Astrocyte of the cerebellum (primary cell): ENCODE results near the gene THBS1.

Experiments used
- DNase-seq: peaks from one replicate; pipeline ENCODE4 v3.0.0-alpha.2; 2011; ENCODE audit warnings: low read depth
- H3K4me3 ChIP-seq: 2 replicates; pipeline ENCODE4 v1.5.1; 2011; ENCODE audit warnings: mild to moderate bottlenecking, low read depth, low read length, moderate library complexity
- in situ Hi-C: cut with HindIII; loops from 2 replicates; pipeline ENCODE4 v1.10.0; 2017; ENCODE audit warnings: low sequenced_read_pairs
- TF ChIP-seq, protein P1 (sequence below): IDR thresholded peaks from 2 replicates; pipeline ENCODE4 v1.5.1; 2012; ENCODE audit warnings: low read length, low read depth, moderate library complexity, mild to moderate bottlenecking; ENCODE audit errors: missing control alignments

The THBS1 gene

GRCh38 chr15:39598186-39598850 is 17.4 kb downstream of the THBS1 start:
- TF ChIP-seq, protein P1, sequence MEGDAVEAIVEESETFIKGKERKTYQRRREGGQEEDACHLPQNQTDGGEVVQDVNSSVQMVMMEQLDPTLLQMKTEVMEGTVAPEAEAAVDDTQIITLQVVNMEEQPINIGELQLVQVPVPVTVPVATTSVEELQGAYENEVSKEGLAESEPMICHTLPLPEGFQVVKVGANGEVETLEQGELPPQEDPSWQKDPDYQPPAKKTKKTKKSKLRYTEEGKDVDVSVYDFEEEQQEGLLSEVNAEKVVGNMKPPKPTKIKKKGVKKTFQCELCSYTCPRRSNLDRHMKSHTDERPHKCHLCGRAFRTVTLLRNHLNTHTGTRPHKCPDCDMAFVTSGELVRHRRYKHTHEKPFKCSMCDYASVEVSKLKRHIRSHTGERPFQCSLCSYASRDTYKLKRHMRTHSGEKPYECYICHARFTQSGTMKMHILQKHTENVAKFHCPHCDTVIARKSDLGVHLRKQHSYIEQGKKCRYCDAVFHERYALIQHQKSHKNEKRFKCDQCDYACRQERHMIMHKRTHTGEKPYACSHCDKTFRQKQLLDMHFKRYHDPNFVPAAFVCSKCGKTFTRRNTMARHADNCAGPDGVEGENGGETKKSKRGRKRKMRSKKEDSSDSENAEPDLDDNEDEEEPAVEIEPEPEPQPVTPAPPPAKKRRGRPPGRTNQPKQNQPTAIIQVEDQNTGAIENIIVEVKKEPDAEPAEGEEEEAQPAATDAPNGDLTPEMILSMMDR = no peak
- in situ Hi-C loops = no loop called here
- no peak overlapping the region for H3K4me3 ChIP-seq
- no peak for DNase-seq

DNA sequence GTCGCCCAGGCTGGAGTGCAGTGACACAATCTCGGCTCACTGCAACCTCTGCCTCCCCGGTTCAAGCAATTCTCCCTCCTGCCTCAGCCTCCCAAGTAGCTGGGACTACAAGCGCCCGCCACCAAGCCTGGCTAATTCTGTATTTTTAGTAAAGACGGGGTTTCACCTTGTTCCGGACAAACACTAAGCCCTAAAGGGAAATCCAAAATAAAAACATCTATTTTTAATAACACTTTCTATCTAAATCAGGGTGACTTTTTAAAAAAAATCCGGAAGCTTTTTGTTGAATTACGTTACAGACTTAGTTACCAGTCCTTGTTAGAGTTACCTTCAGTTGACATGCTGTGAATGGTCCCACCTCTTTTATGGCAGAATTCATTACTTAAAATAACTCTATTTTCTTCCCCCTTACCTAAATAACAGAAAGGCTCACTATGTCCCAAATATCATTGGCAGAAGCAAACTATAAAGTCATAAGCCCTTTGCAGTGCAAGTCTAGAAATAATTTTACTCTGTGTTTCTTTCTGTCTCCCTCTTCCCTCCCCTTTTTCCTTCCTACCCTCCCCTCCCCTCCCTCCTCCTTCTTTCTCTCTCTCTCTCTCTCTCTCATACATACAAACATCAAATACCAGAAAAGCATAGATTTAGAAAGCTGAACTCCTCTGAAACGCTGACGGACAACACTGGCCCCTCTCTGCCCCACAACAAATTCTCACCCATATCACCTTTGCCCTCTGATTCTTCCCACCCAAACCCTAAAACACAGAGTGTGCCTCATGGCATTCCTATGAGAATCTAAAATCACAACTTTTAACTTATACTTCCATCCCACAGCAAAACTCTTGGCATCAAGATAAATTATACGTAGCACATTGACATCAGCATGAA is 18.3 kb downstream of the THBS1 start:
- no peak for DNase-seq
- TF ChIP-seq, protein P1 = no peak
- in situ Hi-C loops = no loop called here
- H3K4me3 ChIP-seq = no peak overlapping the region

- H3K4me3 ChIP-seq = no peak overlapping the region
- TF ChIP-seq, protein P1 = no peak
- DNase-seq = no peak
- in situ Hi-C loops = no loop called here
Observed at GRCh38 chr15:39599871-39600270, 19.0 kb downstream of the THBS1 start.

- TF ChIP-seq, protein P1 = no peak
- in situ Hi-C loops = no loop called here
- DNase-seq = no peak
- no peak overlapping the region for H3K4me3 ChIP-seq
Observed at GRCh38 chr15:39602143-39602542, 21.3 kb downstream of the THBS1 start.

DNA sequence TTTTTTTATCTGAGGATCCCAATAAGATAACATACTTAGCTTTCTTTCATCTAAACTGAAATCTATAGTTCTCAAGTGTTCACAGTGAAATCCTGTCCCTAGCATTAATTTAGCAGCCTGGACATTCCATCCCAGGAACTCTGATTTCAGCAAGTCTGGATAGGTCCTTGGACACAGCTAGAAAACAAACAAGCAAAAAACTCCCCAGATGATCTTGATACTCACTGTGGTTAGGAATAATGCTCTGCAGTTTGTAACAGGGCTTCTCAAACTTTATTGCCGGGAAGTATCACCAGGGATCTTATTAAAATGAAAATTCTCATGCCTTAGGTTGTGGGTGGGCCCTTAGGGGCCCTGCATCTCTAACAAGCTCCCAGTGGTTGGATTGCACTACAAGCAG is 24.3 kb downstream of the THBS1 start:
- in situ Hi-C loops = no loop called here
- TF ChIP-seq, protein P1 = no peak
- DNase-seq = no peak
- H3K4me3 ChIP-seq = no peak overlapping the region

DNA sequence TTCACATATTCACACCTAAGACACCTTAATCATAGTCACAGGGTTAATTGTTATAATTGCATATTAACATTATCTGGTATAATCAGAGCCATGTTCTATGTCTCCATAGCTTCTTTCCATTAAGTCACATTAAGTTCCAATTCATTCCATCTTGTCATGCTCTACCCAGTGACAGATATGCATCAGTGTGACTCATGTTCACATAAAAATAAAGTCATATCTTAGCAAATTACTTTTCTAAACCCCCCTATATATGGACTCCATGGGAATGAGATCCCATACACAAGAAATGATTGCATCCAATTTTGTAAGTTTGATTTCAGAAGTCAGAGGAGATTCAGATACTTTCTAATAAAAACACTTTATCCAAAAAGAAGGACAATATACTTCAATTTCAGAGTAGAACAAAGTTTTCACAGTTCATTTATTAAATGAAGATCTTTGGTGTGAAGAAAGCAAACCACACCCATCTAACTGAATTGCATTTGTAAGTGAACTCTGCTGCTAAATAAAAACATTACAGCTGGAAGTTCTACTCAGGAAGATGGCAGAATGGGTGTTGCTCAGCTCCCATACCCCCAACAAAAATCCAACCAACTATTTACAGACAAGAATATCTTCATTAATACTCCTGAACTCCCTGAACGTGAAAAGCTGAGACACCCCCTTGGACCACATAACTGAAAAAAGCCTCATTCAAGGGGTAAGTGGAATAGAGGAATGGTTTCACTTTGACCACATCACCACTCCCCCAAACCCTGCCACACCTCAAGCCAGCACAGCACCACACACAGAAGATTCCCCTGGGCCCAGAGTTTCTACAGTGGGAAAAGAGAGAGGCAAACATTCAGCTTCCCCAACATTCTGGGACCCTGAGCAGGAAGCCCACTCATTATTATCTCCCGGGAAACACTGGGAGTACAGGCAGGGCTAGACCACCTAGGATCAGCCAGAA is 27.6 kb downstream of the THBS1 start:
- DNase-seq = no peak
- in situ Hi-C loops = no loop called here
- no peak overlapping the region for H3K4me3 ChIP-seq
- TF ChIP-seq, protein P1 = no peak
